ENCODE results near the gene COL2A1.

COL2A1 gene

GRCh38 chr12:48021485-48022179 lies 17.4 kb upstream of the COL2A1 start:
- no peak for TF ChIP-seq CTCF (IDR thresholded peaks at IDR 0.05; ENCODE audit: control extremely low read depth, extremely low read depth, low read depth, missing control alignments)
- ChIA-PET CTCF (no interaction called here), POLR2A (no interaction called here)
- no peak for DNase-seq (ENCODE audit: extremely low spot score)

GRCh38 chr12:48019639-48020265 lies 15.5 kb upstream of the COL2A1 start:
- DNase-seq (ENCODE audit: extremely low spot score) = no peak
- ChIA-PET CTCF (no interaction called here), POLR2A (no interaction called here)
- no peak for TF ChIP-seq CTCF (IDR thresholded peaks at IDR 0.05; ENCODE audit: control extremely low read depth, extremely low read depth, low read depth, missing control alignments)

- no peak for TF ChIP-seq CTCF (IDR thresholded peaks at IDR 0.05; ENCODE audit: control extremely low read depth, extremely low read depth, low read depth, missing control alignments)
- ChIA-PET POLR2A (no interaction called here), CTCF (no interaction called here)
- DNase-seq (ENCODE audit: extremely low spot score) = no peak
Measured at GRCh38 chr12:48018618-48018995, 14.3 kb upstream of the COL2A1 start.

- no peak for DNase-seq (ENCODE audit: extremely low spot score)
- POLR2A ChIA-PET = no interaction called here
- CTCF ChIA-PET = interaction anchor here (1.0 to 1.7 kb wide), 4 partner anchors 9 to 69 kb away, joined by 3 to 5 read pairs (median 4); partner anchors contain the start of gene TMEM106C
- no peak for TF ChIP-seq CTCF (IDR thresholded peaks at IDR 0.05; ENCODE audit: control extremely low read depth, extremely low read depth, low read depth, missing control alignments)
Measured at GRCh38 chr12:48017921-48018617, 13.8 kb upstream of the COL2A1 start.

- DNase-seq (ENCODE audit: extremely low spot score) = no peak
- TF ChIP-seq CTCF (IDR thresholded peaks at IDR 0.05; ENCODE audit: control extremely low read depth, extremely low read depth, low read depth, missing control alignments) = no peak
- CTCF ChIA-PET = interaction anchor here (1.0 to 1.7 kb wide), 4 partner anchors 10 to 69 kb away, joined by 3 to 5 read pairs (median 4); partner anchors contain the start of gene TMEM106C
- POLR2A ChIA-PET = no interaction called here
Measured at GRCh38 chr12:48017496-48017895, 13.2 kb upstream of the COL2A1 start.

- ChIA-PET POLR2A (no interaction called here), CTCF (interaction anchor here (0.9 to 1.7 kb wide), 5 partner anchors 11 to 112 kb away, joined by 3 to 5 read pairs (median 4); partner anchors contain the start of genes TMEM106C and VDR)
Measured at GRCh38 chr12:48016373-48017020, 12.2 kb upstream of the COL2A1 start.

More at GRCh38 chr12:48016373-48017020, 12.2 kb upstream of the COL2A1 start:
- TF ChIP-seq CTCF (IDR thresholded peaks at IDR 0.05; ENCODE audit: control extremely low read depth, extremely low read depth, low read depth, missing control alignments) = no peak
- no peak for DNase-seq (ENCODE audit: extremely low spot score)
